ENCODE results near the gene TBC1D9B. TPM values are rescaled to one million over a fixed set of nuclear protein-coding genes. Genes with fewer than 3 reads are reported as not detected.
A peak's percentile ranks its signal among the peaks of the same experiment; 100 is the strongest.

The TBC1D9B gene
- total RNA-seq, 1 experiment from 2014 or later: 44.9 TPM

GRCh38 chr5:179955062-179955461 lies 47.4 kb upstream of the TBC1D9B start:
- Histone ChIP-seq H3K9ac (ENCODE audit: low read length) (no peak overlapping the region), H3F3A (ENCODE audit: low read length, unreplicated experiment) (no peaks in the 10 kb centered on the region), H3K36me3 (ENCODE audit: low read depth, low read length) (no peaks in the 10 kb centered on the region), H3K4me1 (ENCODE audit: insufficient read depth, low read length) (no peaks in the 10 kb centered on the region), H3K9me3 (ENCODE audit: low read length) (no peaks in the 10 kb centered on the region), H4K20me1 (ENCODE audit: low read length) (no peaks in the 10 kb centered on the region), H3K4me2 (ENCODE audit: low read length) (no peak overlapping the region), H3K27me3 (ENCODE audit: low read length) (no peaks in the 10 kb centered on the region), H3K79me2 (ENCODE audit: low read length) (no peaks in the 10 kb centered on the region), H3K27ac (ENCODE audit: low read length) (no peak overlapping the region), H3K9me2 (replicated peaks; ENCODE audit: low read length) (no peaks in the 10 kb centered on the region), H2AFZ (ENCODE audit: low read length) (no peak overlapping the region), H3K4me3 (ENCODE audit: low read length) (no peak overlapping the region)
- ATAC-seq: no peak
- ChIA-PET CTCF (no interaction called here), POLR2A (ENCODE audit: unreplicated experiment) (no interaction called here)
- TF ChIP-seq CTCF (conservative IDR thresholded peaks at IDR 0.05; ENCODE audit: low read depth, low read length) (no peak), EZH2 (IDR thresholded peaks at IDR 0.05; ENCODE audit: low read length, unreplicated experiment) (no peak), EZH2phosphoT487 (IDR thresholded peaks at IDR 0.05; ENCODE audit: borderline replicate concordance, low read length) (no peak)
- intact Hi-C loops (cut with micrococcal nuclease): no loop called here
- no peak for DNase-seq
- no TSS peak for BruUV-seq (replicated peaks)

GRCh38 chr5:179954434-179954833 lies 46.7 kb upstream of the TBC1D9B start:
- TF ChIP-seq CTCF (conservative IDR thresholded peaks at IDR 0.05; ENCODE audit: low read depth, low read length) (no peak), EZH2phosphoT487 (IDR thresholded peaks at IDR 0.05; ENCODE audit: borderline replicate concordance, low read length) (no peak), EZH2 (IDR thresholded peaks at IDR 0.05; ENCODE audit: low read length, unreplicated experiment) (no peak)
- DNase-seq: peak; percentile 22
- Histone ChIP-seq H3K27me3 (ENCODE audit: low read length) (no peaks in the 10 kb centered on the region), H3K9me3 (ENCODE audit: low read length) (no peaks in the 10 kb centered on the region), H3F3A (ENCODE audit: low read length, unreplicated experiment) (no peaks in the 10 kb centered on the region), H3K4me1 (ENCODE audit: insufficient read depth, low read length) (no peaks in the 10 kb centered on the region), H3K9ac (ENCODE audit: low read length) (no peak overlapping the region), H2AFZ (ENCODE audit: low read length) (no peak overlapping the region), H3K4me3 (ENCODE audit: low read length) (no peak overlapping the region), H3K27ac (ENCODE audit: low read length) (no peak overlapping the region), H3K9me2 (replicated peaks; ENCODE audit: low read length) (no peaks in the 10 kb centered on the region), H3K79me2 (ENCODE audit: low read length) (no peaks in the 10 kb centered on the region), H3K36me3 (ENCODE audit: low read depth, low read length) (no peaks in the 10 kb centered on the region), H3K4me2 (ENCODE audit: low read length) (no peak overlapping the region), H4K20me1 (ENCODE audit: low read length) (no peaks in the 10 kb centered on the region)
- ChIA-PET POLR2A (ENCODE audit: unreplicated experiment) (no interaction called here), CTCF (no interaction called here)
- no TSS peak for BruUV-seq (replicated peaks)
- no peak for ATAC-seq
- intact Hi-C loops (cut with micrococcal nuclease): no loop called here

GRCh38 chr5:179953987-179954386 lies 46.3 kb upstream of the TBC1D9B start:
- H3K27me3 ChIP-seq (ENCODE audit: low read length): no peaks in the 10 kb centered on the region
- no TSS peak for BruUV-seq (replicated peaks)

More at GRCh38 chr5:179953987-179954386, 46.3 kb upstream of the TBC1D9B start:
- H3K27ac ChIP-seq (ENCODE audit: low read length): no peak overlapping the region
- H3K79me2 ChIP-seq (ENCODE audit: low read length): no peaks in the 10 kb centered on the region
- TF ChIP-seq CTCF (conservative IDR thresholded peaks at IDR 0.05; ENCODE audit: low read depth, low read length) (no peak), EZH2phosphoT487 (IDR thresholded peaks at IDR 0.05; ENCODE audit: borderline replicate concordance, low read length) (no peak), EZH2 (IDR thresholded peaks at IDR 0.05; ENCODE audit: low read length, unreplicated experiment) (no peak)
- POLR2A ChIA-PET (ENCODE audit: unreplicated experiment): no interaction called here
- DNase-seq: no peak
- no peak overlapping the region for H2AFZ ChIP-seq (ENCODE audit: low read length)
- H4K20me1 ChIP-seq (ENCODE audit: low read length): no peaks in the 10 kb centered on the region
- intact Hi-C loops (cut with micrococcal nuclease): no loop called here
- no peaks in the 10 kb centered on the region for H3K9me3 ChIP-seq (ENCODE audit: low read length)
- no peak overlapping the region for H3K4me2 ChIP-seq (ENCODE audit: low read length)
- no peaks in the 10 kb centered on the region for H3K4me1 ChIP-seq (ENCODE audit: insufficient read depth, low read length)
- no peak overlapping the region for H3K9ac ChIP-seq (ENCODE audit: low read length)
- H3K36me3 ChIP-seq (ENCODE audit: low read depth, low read length): no peaks in the 10 kb centered on the region
- no peak overlapping the region for H3K4me3 ChIP-seq (ENCODE audit: low read length)
- H3K9me2 ChIP-seq (replicated peaks; ENCODE audit: low read length): no peaks in the 10 kb centered on the region
- no peaks in the 10 kb centered on the region for H3F3A ChIP-seq (ENCODE audit: low read length, unreplicated experiment)
- no peak for ATAC-seq
- CTCF ChIA-PET: no interaction called here
